ENCODE results near the gene CDC123.
"Not testable (repeated sequence)": the region's sequence is repeated elsewhere in the genome, so short reads cannot be mapped to it uniquely, and the experiment has no call there.

Gene CDC123

DNA sequence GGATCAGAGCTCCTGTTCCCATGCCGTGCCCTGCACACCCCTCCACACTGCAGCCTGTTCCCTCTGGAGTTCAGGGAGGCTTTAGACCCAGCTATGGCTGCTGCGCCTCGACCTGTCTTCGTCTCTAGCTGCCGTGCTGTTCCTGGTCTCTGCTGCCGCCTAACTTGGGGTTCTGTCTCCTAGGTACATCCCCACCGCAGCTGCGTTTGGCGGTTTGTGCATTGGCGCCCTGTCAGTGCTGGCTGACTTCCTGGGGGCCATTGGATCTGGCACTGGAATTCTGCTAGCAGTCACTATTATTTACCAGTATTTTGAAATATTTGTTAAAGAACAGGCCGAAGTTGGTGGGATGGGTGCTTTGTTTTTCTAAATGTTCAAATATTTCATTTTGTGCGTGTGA is 31.9 kb upstream of the CDC123 start:
- no peak for DNase-seq (ENCODE audit: extremely low read depth, low read depth)
- TF ChIP-seq, protein P1, sequence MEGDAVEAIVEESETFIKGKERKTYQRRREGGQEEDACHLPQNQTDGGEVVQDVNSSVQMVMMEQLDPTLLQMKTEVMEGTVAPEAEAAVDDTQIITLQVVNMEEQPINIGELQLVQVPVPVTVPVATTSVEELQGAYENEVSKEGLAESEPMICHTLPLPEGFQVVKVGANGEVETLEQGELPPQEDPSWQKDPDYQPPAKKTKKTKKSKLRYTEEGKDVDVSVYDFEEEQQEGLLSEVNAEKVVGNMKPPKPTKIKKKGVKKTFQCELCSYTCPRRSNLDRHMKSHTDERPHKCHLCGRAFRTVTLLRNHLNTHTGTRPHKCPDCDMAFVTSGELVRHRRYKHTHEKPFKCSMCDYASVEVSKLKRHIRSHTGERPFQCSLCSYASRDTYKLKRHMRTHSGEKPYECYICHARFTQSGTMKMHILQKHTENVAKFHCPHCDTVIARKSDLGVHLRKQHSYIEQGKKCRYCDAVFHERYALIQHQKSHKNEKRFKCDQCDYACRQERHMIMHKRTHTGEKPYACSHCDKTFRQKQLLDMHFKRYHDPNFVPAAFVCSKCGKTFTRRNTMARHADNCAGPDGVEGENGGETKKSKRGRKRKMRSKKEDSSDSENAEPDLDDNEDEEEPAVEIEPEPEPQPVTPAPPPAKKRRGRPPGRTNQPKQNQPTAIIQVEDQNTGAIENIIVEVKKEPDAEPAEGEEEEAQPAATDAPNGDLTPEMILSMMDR (IDR thresholded peaks at IDR 0.05; ENCODE audit: low read depth, low read length), result no peak

DNA sequence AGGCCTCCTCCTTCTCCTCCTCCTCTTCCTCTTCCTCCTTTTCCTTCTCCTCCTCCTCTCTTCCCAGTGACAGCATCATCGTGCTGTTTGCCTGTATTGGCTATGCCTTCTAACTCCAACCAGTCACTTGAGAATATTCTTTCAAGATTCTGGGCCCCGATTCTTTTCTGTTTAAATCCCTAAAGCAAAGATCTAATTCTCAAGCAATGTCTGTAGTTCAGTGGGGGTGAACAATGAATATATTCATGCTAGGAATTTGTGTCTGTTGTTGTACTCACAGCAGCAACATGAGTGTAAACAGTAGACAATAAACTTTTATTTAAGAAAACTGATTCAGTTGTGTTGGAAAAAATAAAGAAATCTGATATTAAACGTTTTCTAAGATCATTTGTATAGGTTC is 31.0 kb upstream of the CDC123 start:
- TF ChIP-seq, protein P1 (IDR thresholded peaks at IDR 0.05; ENCODE audit: low read depth, low read length), result no peak
- DNase-seq (ENCODE audit: extremely low read depth, low read depth), result no peak

- TF ChIP-seq, protein P1 (IDR thresholded peaks at IDR 0.05; ENCODE audit: low read depth, low read length), result no peak
- DNase-seq (ENCODE audit: extremely low read depth, low read depth), result no peak
These were observed 29.8 kb upstream of the CDC123 start for GRCh38 chr10:12165999-12166775.

DNA sequence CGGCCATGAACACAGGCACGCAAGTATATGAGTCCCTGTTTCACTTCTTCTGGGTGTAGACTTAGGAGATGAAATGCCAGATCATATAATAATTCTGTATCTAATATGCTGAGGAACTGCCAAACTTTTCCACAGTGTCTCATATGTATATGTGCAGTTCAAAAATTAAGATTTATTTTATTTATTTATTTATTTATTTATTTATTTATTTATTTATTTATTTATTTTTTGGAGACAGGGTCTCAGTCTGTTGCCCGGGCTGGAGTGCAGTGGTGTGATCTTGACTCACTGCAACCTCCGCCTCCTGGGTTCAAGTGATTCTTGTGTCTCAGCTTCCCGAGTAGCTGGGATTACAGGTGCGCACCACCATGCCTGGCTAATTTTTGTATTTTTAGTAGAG is 24.5 kb upstream of the CDC123 start:
- not testable (repeated sequence) for DNase-seq (ENCODE audit: extremely low read depth, low read depth)

- DNase-seq (ENCODE audit: extremely low read depth, low read depth), result no peak
These were observed 18.3 kb upstream of the CDC123 start for GRCh38 chr10:12177642-12178041.

GRCh38 chr10:12179606-12180170 is 16.3 kb upstream of the CDC123 start:
- DNase-seq (ENCODE audit: extremely low read depth, low read depth), result no peak
- TF ChIP-seq, protein P1 (IDR thresholded peaks at IDR 0.05; ENCODE audit: low read depth, low read length), result no peak

More at GRCh38 chr10:12177642-12178041, 18.3 kb upstream of the CDC123 start:
- TF ChIP-seq, protein P1 (IDR thresholded peaks at IDR 0.05; ENCODE audit: low read depth, low read length), result no peak

DNA sequence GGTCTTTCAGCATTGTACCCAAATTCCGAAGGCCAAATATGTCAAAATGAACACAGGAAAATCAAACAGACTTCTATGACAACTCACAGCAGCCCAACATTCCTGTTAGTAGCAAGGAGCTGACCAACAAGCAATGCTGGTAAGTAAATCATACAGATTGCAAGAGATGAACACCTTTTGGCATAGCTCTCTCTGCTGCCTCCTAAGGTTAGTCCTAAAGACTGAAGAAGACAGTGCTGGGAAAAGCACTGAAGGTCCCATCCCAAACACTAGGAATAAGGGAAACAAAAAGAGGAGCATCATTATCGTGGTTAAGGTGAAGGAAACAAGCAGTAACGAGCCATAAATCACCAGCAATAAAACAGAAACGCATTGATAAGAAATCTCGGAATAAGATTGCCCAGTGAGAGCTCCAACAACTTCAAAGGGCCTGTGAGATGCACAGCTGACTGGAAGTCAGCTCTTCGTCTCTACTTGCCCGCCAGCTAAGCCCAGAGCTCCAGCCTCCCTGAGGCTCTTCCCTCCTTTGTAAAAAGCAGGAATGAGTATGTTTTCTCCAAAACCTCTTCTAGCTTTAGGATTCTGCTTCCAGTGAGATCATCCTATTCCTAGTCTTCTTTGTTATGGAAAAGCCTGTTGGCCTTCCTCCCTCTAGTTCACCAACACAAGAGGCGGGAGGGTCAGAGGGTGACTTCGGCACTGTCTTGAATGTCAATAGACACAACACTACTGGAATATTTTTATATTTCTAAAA is 15.6 kb upstream of the CDC123 start:
- TF ChIP-seq, protein P1 (IDR thresholded peaks at IDR 0.05; ENCODE audit: low read depth, low read length), result no peak
- DNase-seq (ENCODE audit: extremely low read depth, low read depth), result no peak

All from AG09319 (cell line).